GM12873 (cell line): Measurements from ENCODE around the gene HOTAIR.

Source experiments
- CTCF ChIP-seq: IDR thresholded peaks from 2 replicates; pipeline ENCODE4 v1.5.1; 2012; ENCODE audit warnings: low read depth, mild to moderate bottlenecking, moderate library complexity, low read length, control low read depth; ENCODE audit not compliant: insufficient read depth; ENCODE audit errors: missing control alignments

The HOTAIR gene

DNA sequence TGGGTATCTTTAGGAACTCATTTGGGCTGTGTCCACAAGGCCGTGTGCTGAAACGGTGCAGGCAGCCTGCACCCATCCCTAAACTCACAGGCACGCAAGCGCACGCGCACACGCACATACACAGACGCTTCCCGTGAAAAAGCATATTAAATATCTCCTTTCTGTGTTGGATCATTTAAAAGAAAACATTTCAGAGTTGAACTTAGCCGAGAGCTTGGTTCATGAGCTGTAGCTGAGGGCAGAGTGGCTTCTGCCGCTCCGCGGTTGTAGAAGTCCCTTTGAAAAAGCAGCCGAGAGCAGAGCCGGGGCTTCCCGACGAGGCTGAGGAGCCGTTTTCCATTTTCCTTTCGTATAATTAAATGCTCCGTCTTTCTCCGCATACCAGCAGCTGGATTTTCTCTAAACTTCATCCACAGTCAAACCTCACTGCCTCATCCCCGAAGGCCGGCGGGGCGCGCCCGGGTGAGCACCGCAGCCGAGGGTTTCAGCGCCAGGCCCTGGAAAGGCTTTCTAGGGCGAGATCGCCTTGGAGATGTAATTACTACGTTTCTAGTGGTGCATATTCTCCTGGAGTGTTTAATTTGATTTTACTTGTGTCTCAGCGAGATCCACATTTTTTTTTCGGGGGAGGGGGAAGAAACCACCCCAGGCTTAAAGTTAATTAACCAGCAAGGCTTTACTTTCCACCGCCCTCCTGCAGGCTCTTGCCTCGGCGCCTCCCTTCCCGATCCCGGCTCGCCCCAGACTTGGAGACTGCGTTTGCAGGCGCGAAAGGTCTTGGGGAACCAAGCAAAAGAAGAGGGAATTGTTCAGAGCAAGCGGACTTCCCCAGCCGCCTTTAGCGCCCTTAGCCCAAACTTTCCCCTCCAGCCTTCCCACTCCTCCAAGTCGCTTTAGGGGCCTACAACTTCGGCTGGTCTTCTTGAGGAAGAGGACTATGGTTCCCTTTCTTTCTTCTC lies 39.1 kb downstream of the HOTAIR start:
- TF ChIP-seq CTCF = no peak

- no peak for TF ChIP-seq CTCF
Measured at GRCh38 chr12:53932915-53933314, 41.8 kb downstream of the HOTAIR start.

- no peak for TF ChIP-seq CTCF
Measured at GRCh38 chr12:53931844-53932581, 42.7 kb downstream of the HOTAIR start.

DNA sequence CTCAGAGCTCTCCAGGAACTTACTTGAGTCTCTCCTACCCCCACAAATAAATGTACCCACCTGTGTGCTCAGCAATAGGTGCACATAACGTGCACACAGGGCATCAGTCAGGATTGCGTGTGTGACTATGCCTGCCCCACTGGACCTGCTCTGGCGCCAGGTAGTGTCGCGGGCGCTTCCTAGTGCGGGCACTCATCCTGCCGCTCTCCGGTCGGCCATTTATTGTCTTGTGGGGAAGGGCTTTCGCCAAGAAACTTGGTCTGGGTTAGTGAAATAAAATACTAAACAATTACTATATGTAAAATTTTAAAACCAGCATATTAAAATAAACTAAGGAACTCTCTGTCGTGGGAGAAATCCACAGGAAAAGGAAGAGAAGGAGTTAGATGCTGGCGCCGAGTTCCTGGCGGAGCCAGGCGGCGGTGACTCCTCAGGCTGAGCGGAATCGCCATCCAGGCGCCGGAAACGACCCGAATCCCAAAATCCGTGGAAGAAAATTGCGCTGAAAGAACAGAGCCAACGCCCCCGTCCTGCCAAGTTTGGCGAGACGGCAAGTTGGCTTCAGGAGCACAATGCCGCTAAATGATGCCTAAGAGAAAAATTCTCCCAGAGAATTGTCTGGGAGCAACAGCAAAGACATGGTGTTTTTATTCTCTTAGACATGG lies 44.0 kb downstream of the HOTAIR start:
- no peak for TF ChIP-seq CTCF

DNA sequence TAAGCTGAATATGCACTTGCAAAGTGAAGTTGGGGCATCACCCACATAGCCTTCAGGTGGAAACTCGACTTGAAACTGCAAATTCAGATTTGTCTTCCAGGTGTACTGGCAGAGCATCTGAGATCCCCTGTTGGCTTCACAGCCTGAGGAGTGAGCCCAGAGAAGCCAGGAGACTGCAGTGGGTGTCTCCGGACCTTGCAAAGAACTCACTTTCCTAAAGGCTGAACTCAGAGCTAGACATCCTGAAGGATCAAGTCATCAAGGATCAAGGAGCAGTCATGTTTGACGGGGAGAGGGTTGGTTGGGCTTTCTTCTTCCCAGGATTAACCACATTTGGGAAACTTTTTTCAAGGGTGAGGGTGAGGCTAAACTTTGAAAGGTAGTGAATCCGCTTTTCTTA lies 45.2 kb downstream of the HOTAIR start:
- no peak for TF ChIP-seq CTCF

- no peak for TF ChIP-seq CTCF
Measured at GRCh38 chr12:53928054-53928835, 46.5 kb downstream of the HOTAIR start.
